Measurements from ENCODE around the gene CDS2. TPM values are rescaled to one million over a fixed set of nuclear protein-coding genes. Genes with fewer than 3 reads are reported as not detected.

CDS2 gene
- total RNA-seq, 1 donor from 2014 or later = 71.5 TPM

DNA sequence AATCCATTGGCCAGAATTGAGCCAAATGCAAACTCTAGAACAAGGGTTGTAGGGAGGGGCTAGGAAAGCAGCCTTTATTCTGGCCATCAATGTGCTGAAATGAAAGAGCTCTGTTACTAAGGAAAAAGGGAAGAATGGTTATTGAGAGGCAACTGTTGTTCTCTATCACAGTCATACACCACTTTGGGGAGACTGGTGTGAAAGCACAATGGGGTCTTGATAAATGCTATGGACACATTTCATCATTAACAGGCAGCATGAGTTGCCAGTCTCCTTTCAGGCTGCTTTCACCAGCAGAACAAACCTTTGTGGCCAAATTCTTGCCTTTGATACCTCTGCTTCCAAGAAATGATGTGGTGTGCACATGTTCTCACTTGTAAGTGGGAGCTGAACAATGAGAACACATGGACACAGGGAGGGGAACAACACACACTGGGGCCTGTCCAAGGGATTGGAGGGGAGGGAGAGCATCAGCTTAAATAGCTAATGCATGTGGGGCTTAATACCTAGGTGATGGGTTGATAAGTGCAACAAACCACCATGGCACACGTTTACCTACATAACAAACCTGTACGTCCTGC, 86.2 kb downstream of the CDS2 start:
- DNase-seq = no peak

DNA sequence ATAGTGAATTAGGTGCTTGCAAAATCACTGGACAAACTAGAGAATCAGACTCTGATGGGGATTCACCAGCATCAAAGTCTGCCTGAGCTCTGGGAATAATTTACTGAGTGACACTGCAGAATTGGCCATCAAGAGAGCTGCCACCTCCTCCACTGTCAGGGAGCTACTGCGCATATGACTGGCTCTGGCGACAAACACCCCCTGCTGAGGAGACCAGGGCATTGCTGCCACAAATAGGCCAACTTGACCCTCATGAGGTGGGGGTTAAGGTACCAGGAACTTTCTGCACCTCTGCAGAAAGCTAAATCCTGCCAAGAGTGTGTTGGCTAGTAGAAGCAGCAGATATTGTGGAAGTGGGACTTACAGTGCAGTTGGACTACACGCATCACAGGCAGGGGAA, 88.0 kb downstream of the CDS2 start:
- DNase-seq = no peak

GRCh38 chr20:5215672-5216304, 89.0 kb downstream of the CDS2 start:
- DNase-seq = peak; percentile 51

- DNase-seq = no peak
These were observed 89.9 kb downstream of the CDS2 start for GRCh38 chr20:5216663-5217062.

DNA sequence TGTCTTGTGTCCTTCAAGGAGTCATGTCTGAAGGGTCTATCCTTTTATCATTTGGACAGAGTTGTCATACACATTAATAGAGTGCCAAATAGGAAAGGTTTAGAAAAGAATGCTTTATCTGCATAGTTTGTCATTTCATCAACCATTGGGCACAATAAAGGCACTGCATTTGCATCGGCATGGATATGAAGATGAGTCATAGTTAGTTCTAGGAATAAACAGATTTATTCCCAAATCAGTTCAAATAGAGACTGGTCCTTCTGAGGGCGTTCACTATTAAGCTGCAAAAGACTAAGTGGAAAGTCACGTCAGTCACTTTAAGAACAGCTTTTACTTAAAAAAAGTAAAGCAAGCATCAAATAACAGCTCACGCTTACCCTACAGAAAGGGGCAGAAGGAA, 90.8 kb downstream of the CDS2 start:
- no peak for DNase-seq

GRCh38 chr20:5220321-5221060, 93.7 kb downstream of the CDS2 start:
- no peak for DNase-seq

DNA sequence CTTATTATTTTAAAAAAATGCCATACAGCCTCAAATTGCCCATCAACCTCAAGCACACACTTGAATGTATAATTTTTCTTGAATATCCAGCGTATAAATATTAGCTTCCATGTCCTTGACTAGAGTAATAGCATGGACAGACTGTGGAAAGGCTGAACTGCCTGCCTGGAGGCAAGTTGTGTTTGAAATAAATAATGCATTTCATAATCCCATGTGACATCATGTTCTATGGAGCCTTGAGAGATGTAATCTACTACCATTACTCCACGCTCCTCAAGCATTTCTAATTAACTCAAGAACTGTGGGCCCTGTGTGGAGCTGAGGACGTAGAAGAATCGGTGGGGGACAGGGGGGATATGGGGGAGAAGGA, 94.2 kb downstream of the CDS2 start:
- no peak for DNase-seq

DNA sequence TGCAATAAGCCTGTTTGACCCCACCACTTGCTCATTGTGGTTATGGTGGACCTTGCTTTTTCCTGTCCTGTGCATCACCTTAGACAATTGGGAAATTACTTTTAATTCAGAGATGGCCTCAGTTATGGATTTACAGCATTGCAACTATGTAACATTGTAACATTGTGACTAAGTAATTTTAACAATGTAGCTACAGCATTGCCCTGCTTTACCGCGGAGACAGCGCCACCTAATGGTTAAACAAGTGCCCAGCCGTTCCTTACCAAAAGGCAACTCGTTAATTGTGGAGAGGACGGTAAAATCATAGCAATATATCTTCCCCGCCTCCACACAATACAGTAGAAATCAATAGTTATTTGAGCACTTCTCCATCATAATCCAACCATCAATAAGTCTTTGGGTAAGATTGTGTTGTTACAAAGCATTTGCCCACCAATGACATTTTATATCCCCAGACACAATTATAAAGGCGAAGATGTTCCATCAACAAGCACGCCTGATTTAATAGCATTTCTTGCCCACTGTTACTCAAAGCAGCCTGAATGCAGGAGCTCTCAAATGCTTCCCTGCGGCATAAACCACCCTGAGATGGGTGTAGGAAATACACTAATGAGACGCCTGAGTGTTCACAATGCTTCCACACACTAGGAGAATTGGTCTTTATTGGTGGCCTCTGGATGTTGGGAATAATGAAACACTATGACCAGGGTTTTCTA, 96.3 kb downstream of the CDS2 start:
- peak; percentile 77 for DNase-seq

DNA sequence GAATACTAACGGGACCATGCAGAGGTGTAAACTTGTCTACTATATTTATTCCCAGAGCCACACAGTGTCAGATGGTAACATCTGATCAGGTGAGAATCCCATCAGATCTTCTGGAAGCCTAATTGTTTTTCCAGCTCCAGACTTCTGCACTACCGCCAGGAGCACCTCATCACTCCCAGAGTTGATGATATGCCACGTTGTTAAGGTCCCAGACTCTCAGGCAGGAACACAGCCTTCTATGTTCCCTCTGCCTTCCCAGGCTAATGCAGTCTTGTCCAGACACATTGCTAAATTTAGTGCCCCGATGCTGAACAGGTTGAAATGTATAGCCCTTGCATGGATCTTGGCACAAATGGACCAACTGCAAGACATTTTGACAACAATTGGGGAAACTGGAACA, 103.7 kb downstream of the CDS2 start:
- DNase-seq = no peak

GRCh38 chr20:5234158-5234557, 107.3 kb downstream of the CDS2 start:
- DNase-seq = no peak

DNA sequence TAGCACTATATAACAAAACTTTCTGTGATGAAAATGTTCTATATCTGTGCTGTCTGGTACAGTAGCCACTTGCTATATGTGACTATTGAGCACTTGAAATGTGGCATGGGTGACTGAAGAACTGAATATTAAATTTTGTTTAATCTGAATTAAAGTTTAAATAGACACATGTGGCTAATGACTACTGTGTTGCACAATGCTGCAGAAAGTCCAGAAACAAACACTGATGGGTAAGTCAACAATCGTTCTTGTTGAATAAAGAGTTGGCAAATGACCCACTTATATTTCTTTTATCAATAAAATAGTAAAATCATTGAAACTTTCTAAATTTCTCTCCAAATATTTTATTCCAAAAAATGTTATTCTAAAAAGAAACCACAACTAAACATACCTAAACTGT, 108.2 kb downstream of the CDS2 start:
- DNase-seq = no peak

Other genes starting within 250 kb of the CDS2 start
- 18.2 and 25.0 TPM in 2 replicates for gene SLC23A2, start 125.5 kb upstream of the CDS2 start, total RNA-seq
- gene TMEM230, start 13.9 kb upstream of the CDS2 start, total RNA-seq = 57.3 and 75.4 TPM in 2 replicates
- gene PCNA, start 7.0 kb upstream of the CDS2 start, total RNA-seq = 131 and 240 TPM in 2 replicates
- not detected in 2 replicates for gene PROKR2, start 189.9 kb downstream of the CDS2 start, total RNA-seq